Measurements from ENCODE around the gene TOR4A. TPM values are rescaled to one million over a fixed set of nuclear protein-coding genes. Genes with fewer than 3 reads are reported as not detected.
"Not testable (repeated sequence)": the region's sequence is repeated elsewhere in the genome, so short reads cannot be mapped to it uniquely, and the experiment has no call there.

The TOR4A gene
- total RNA-seq, 1 donor from 2014 or later = 13.9 TPM

GRCh38 chr9:137320555-137321384, 43.2 kb downstream of the TOR4A start:
- no peak for DNase-seq (ENCODE audit: low spot score)

GRCh38 chr9:137321726-137322361, 44.3 kb downstream of the TOR4A start:
- intact Hi-C loops (cut with DNase I) = no loop called here

More at GRCh38 chr9:137320555-137321384, 43.2 kb downstream of the TOR4A start:
- intact Hi-C loops (cut with DNase I) = no loop called here

GRCh38 chr9:137323531-137324331, 46.2 kb downstream of the TOR4A start:
- DNase-seq (ENCODE audit: low spot score) = no peak
- intact Hi-C loops (cut with DNase I) = no loop called here

More at GRCh38 chr9:137321726-137322361, 44.3 kb downstream of the TOR4A start:
- DNase-seq (ENCODE audit: low spot score) = no peak

- intact Hi-C loops (cut with DNase I) = no loop called here
- no peak for DNase-seq (ENCODE audit: low spot score)
Observed at GRCh38 chr9:137325124-137325523, 47.6 kb downstream of the TOR4A start.

GRCh38 chr9:137325799-137326198, 48.3 kb downstream of the TOR4A start:
- no peak for DNase-seq (ENCODE audit: low spot score)
- intact Hi-C loops (cut with DNase I) = no loop called here

GRCh38 chr9:137326445-137327065, 49.0 kb downstream of the TOR4A start:
- DNase-seq (ENCODE audit: low spot score) = no peak
- intact Hi-C loops (cut with DNase I) = no loop called here

- DNase-seq (ENCODE audit: low spot score); intact Hi-C loops (cut with DNase I): not testable (repeated sequence)
Observed at GRCh38 chr9:137327641-137328550, 50.4 kb downstream of the TOR4A start.

- intact Hi-C loops (cut with DNase I); DNase-seq (ENCODE audit: low spot score): not testable (repeated sequence)
Observed at GRCh38 chr9:137329590-137329989, 52.1 kb downstream of the TOR4A start.

- DNase-seq (ENCODE audit: low spot score) = no peak
- intact Hi-C loops (cut with DNase I) = no loop called here
Observed at GRCh38 chr9:137330689-137331088, 53.2 kb downstream of the TOR4A start.

- no peak for DNase-seq (ENCODE audit: low spot score)
- intact Hi-C loops (cut with DNase I) = no loop called here
Observed at GRCh38 chr9:137331929-137332328, 54.4 kb downstream of the TOR4A start.

Other genes with a start within 250 kb of the TOR4A start
- 41.5 TPM for gene ABCA2, start 249.5 kb upstream of the TOR4A start, total RNA-seq
- gene FUT7, start 245.6 kb upstream of the TOR4A start, total RNA-seq = 0.22 TPM
- gene NPDC1, start 231.5 kb upstream of the TOR4A start, total RNA-seq = 96.4 TPM
- 0.92 TPM for gene ENTPD2, start 223.7 kb upstream of the TOR4A start, total RNA-seq
- gene SAPCD2, start 207.2 kb upstream of the TOR4A start, total RNA-seq = 0.11 TPM
- 6.5 TPM for gene UAP1L1, start 200.2 kb upstream of the TOR4A start, total RNA-seq
- gene MAN1B1, start 190.7 kb upstream of the TOR4A start, total RNA-seq = 27.2 TPM
- gene DPP7, start 163.0 kb upstream of the TOR4A start, total RNA-seq = 150 TPM
- gene GRIN1, start 138.6 kb upstream of the TOR4A start, total RNA-seq = not detected
- gene LRRC26, start 107.7 kb upstream of the TOR4A start, total RNA-seq = not detected
- not detected for gene TMEM210, start 105.7 kb upstream of the TOR4A start, total RNA-seq
- gene ANAPC2, start 89.2 kb upstream of the TOR4A start, total RNA-seq = 32.5 TPM
- 59.5 TPM for gene SSNA1, start 89.0 kb upstream of the TOR4A start, total RNA-seq
- 13.5 TPM for gene TPRN, start 77.0 kb upstream of the TOR4A start, total RNA-seq
- 40.6 TPM for gene TMEM203, start 72.1 kb upstream of the TOR4A start, total RNA-seq
- gene NDOR1, start 72.0 kb upstream of the TOR4A start, total RNA-seq = 8.0 TPM
- 22.2 TPM for gene RNF208, start 55.5 kb upstream of the TOR4A start, total RNA-seq
- gene CYSRT1, start 52.6 kb upstream of the TOR4A start, total RNA-seq = not detected
- not detected for gene RNF224, start 50.2 kb upstream of the TOR4A start, total RNA-seq
- gene SLC34A3, start 46.8 kb upstream of the TOR4A start, total RNA-seq = not detected
- 304 TPM for gene TUBB4B, start 36.4 kb upstream of the TOR4A start, total RNA-seq
- not detected for gene STPG3, start 26.4 kb upstream of the TOR4A start, total RNA-seq
- 37.2 TPM for gene NELFB, start 22.4 kb upstream of the TOR4A start, total RNA-seq
- 11.7 TPM for gene NRARP, start 24.5 kb downstream of the TOR4A start, total RNA-seq
- 11.3 TPM for gene EXD3, start 145.4 kb downstream of the TOR4A start, total RNA-seq
- gene NOXA1, start 145.7 kb downstream of the TOR4A start, total RNA-seq = 3.3 TPM
- gene ENTPD8, start 163.6 kb downstream of the TOR4A start, total RNA-seq = not detected
- gene NSMF, start 181.6 kb downstream of the TOR4A start, total RNA-seq = 12.2 TPM

Data from cardiac septum (tissue), 1 donor.